ENCODE measurements around the gene TMEM245. TPM values are rescaled to one million over a fixed set of nuclear protein-coding genes. Genes with fewer than 3 reads are reported as not detected.

TMEM245 gene
- total RNA-seq, 1 experiment from 2014 or later = 23.7 TPM

- H3K9ac ChIP-seq (ENCODE audit: low read length) = peak overlapping the region; percentile 91
- no peak overlapping the region for H2AFZ ChIP-seq (ENCODE audit: low read length)
- no peaks in the 10 kb centered on the region for H3K9me3 ChIP-seq (ENCODE audit: low read length)
- H3K27me3 ChIP-seq (ENCODE audit: low read length) = no peaks in the 10 kb centered on the region
- no peak for TF ChIP-seq CTCF (conservative IDR thresholded peaks at IDR 0.05; ENCODE audit: low read depth, low read length)
- TF ChIP-seq EZH2phosphoT487 (IDR thresholded peaks at IDR 0.05; ENCODE audit: borderline replicate concordance, low read length) = no peak
- TF ChIP-seq EZH2 (IDR thresholded peaks at IDR 0.05; ENCODE audit: low read length, unreplicated experiment) = no peak
- intact Hi-C loops (cut with micrococcal nuclease) = loop anchor here (1.0 to 10.0 kb wide), 5 partner anchors 19 to 201 kb away; partner anchors contain the start of gene CTNNAL1
- ChIA-PET POLR2A (ENCODE audit: unreplicated experiment) (no interaction called here), CTCF (no interaction called here)
- peaks cover 66% of the 10 kb centered on the region for H3K79me2 ChIP-seq (ENCODE audit: low read length)
- H3K27ac ChIP-seq (ENCODE audit: low read length) = peak overlapping the region; percentile 77
- H3K9me2 ChIP-seq (replicated peaks; ENCODE audit: low read length) = no peaks in the 10 kb centered on the region
- peak; percentile 38 for ATAC-seq
- TSS peak; percentile 44 for BruUV-seq (replicated peaks)
- H3F3A ChIP-seq (ENCODE audit: low read length, unreplicated experiment) = no peaks in the 10 kb centered on the region
- H3K4me2 ChIP-seq (ENCODE audit: low read length) = peak overlapping the region; percentile 99
- peak overlapping the region; percentile 96 for H3K4me3 ChIP-seq (ENCODE audit: low read length)
- peaks cover 24% of the 10 kb centered on the region for H4K20me1 ChIP-seq (ENCODE audit: low read length)
- H3K36me3 ChIP-seq (ENCODE audit: low read depth, low read length) = no peaks in the 10 kb centered on the region
- peaks cover 27% of the 10 kb centered on the region for H3K4me1 ChIP-seq (ENCODE audit: insufficient read depth, low read length)
- peak; percentile 88 for DNase-seq
These were observed 1.6 kb downstream of the TMEM245 start for GRCh38 chr9:109117856-109118807.

- TF ChIP-seq CTCF (conservative IDR thresholded peaks at IDR 0.05; ENCODE audit: low read depth, low read length) (no peak), EZH2 (IDR thresholded peaks at IDR 0.05; ENCODE audit: low read length, unreplicated experiment) (no peak), EZH2phosphoT487 (IDR thresholded peaks at IDR 0.05; ENCODE audit: borderline replicate concordance, low read length) (no peak)
- CTCF ChIA-PET = no interaction called here
- H3K27me3 ChIP-seq (ENCODE audit: low read length) = no peaks in the 10 kb centered on the region
- H3K9ac ChIP-seq (ENCODE audit: low read length) = no peak overlapping the region
- intact Hi-C loops (cut with micrococcal nuclease) = loop anchor here (5.0 to 10.0 kb wide), 3 partner anchors 51 to 136 kb away; partner anchors contain the start of gene CTNNAL1
- no peaks in the 10 kb centered on the region for H3K9me3 ChIP-seq (ENCODE audit: low read length)
- peaks cover 87% of the 10 kb centered on the region for H3K79me2 ChIP-seq (ENCODE audit: low read length)
- BruUV-seq (replicated peaks) = no TSS peak
- peaks cover 36% of the 10 kb centered on the region for H3K4me1 ChIP-seq (ENCODE audit: insufficient read depth, low read length)
- H3K9me2 ChIP-seq (replicated peaks; ENCODE audit: low read length) = no peaks in the 10 kb centered on the region
- H2AFZ ChIP-seq (ENCODE audit: low read length) = no peak overlapping the region
- POLR2A ChIA-PET (ENCODE audit: unreplicated experiment) = no interaction called here
- no peak overlapping the region for H3K27ac ChIP-seq (ENCODE audit: low read length)
- ATAC-seq = no peak
- no peaks in the 10 kb centered on the region for H3F3A ChIP-seq (ENCODE audit: low read length, unreplicated experiment)
- peaks cover 24% of the 10 kb centered on the region for H4K20me1 ChIP-seq (ENCODE audit: low read length)
- H3K36me3 ChIP-seq (ENCODE audit: low read depth, low read length) = no peaks in the 10 kb centered on the region
- DNase-seq = no peak
- H3K4me2 ChIP-seq (ENCODE audit: low read length) = peak overlapping the region; percentile 20; the same call in 1 of the 2 replicates
- H3K4me3 ChIP-seq (ENCODE audit: low read length) = no peak overlapping the region
These were observed 3.7 kb downstream of the TMEM245 start for GRCh38 chr9:109115931-109116526.

All from PC-3 (cell line).